DMS 273 (cell line): ENCODE measurements around the gene RFPL2.
A peak's percentile ranks its signal among the peaks of the same experiment; 100 is the strongest.

Experiments used
- DNase-seq: peaks from one replicate; lab custom pipeline; 2025; ENCODE audit not compliant: unreplicated experiment; lab: John Stamatoyannopoulos, UW

The RFPL2 gene

DNA sequence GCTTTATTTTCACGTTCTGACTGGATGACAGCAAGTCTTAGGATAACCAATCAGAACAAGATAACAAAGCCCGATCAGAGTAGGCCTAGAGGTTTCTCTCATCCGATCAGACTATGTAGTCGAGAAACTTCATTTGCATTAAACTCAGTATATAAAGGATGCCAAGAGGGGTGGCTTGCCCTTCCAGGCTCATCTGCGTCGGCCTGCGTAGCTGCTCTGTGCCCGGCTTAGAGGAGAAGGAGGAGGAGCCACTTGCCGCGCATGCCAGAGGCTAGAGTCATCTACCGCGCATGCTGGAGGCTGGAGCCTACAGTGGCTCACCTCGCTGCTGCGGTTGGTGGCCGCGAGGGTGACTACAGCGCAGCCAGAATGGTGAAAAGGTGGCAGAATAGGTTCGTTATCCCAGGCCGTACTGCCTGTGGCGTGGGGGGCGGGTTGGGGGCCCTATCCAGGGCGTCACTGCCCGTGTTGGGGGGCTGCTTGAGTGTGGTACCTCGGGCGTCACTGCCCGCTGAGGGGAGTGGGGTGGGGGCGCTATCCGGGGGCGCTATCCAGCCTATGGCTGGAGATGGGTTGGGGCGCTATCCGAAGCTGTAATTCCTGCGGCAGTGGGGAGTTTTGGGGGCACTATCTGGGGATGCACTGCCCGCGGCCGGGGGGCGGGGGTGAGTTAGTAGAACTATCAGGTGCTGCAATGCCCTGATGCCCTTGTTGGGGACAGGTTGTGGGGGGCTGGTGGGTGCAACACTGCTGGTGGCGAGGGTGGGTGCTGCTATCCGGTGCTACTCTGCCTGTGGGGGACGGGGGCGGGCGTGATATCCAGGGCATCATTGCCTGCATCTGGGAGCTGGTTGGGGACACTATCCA is at the start of gene RFPL2:
TSS of gene RFPL2 (minus strand) at position 218 of the 867 bp plus-strand sequence. CDS start 2,622 bp downstream, outside the sequence.
- DNase-seq: peak; percentile 87

DNA sequence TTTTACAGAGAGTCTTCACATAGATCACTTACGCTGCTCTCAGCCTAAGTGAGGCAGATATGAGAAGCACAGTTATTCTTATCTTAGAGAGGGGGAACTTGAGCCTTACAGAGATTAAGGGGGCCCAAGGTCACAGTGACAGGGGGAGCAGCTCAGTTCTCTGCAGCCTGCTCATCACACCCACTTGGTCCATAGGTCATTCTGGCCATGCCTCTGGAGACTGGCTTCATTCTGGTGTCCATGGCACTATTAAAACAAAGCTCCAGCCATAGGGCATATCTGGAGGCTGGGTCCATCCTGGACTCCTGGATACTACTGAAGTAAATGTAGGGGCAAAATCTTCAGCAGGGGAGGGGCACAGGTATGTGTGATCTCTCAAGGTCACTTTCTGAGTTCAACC is 44.4 kb upstream of the RFPL2 start:
- DNase-seq: no peak

DNA sequence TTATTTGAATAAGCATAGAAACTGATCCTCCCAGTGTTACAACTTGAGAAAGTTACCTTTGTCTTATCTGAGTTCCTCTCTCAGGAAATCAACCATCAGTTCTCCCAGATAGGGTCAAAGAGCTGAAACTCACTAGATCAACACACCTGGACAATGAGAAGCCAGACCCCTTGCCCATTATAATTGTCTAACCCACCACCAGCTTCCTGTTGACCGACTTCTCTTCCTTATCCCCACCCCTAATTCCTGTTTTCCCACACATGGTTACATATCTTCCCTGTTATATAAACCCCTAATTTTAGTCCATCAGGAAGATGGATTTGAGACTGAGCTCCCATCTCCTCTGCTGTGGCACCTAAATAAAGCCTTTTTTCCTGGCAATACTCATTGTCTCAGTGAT is 43.4 kb upstream of the RFPL2 start:
- no peak for DNase-seq

DNA sequence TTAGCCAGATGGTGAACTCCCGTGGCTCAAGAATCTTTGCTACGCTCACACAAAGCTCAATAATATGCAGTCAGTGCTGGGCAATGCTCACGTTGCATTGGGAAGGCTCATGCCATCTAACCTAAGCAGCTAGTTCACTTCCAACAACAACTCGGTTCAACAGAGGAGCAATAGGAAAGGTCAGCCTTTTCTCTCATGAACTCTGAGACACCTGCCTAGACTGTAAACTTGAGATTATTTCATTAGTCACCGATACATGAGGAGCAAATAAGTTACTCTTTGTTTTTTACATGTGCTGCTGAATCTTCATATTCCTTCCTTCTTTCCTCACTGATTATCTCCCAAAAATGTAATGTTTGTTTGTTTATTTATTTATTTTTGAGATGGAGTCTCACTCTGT is 41.3 kb upstream of the RFPL2 start:
- no peak for DNase-seq

DNA sequence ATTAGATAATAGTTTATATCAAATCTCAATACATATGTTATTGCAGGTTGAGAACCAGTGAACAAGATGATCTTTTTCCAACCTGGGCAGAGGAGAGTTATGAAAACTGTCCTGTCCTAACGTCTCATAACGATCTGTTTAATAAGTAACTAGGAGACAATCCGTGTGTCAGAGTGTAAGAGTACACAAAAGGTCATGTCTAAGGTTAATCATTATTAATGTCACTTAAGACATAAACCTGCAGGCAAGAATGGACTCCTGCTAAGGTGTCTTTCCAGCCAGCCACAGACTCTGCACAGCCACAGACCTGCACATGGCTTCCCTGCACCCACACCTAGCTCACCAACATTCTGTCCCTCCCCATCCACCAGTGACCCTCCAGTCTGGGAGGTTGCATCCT is 40.2 kb upstream of the RFPL2 start:
- DNase-seq: no peak

DNA sequence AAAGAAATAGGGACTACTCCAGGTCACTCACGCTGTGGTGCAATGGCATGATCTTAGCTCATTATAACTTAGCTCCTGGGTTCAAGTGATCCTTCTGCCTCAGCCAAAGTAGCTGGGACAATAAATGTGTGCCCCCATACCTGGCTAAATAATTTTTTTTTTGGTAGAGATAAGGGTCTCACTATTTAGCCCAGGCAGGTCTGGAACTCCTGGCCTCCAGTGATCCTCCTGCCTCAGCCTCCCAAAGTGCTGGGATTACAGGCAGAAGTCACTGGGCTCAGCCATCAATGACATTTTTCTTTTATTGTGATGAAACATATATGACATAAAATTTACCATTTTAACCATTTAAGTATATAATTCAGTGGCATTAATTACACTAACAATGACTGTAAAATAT is 39.7 kb upstream of the RFPL2 start:
- DNase-seq: no peak

DNA sequence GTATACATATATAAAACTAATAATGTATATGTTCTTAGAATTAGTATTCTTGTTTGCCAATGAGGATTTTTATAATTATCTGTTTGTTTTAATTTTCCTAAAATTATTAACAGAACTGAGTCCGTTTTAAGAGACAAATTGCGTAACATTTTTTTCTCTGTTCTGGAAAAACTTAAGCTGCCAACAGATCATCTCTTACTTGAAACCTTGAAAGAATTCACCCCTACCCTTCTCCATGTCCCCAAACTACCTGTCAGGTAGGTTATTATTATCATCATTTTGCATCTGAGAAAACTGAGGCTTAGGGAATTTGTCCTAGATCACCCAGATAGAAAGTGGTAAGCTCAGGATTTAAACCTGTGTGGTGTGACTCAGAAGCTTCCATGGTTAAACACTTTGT is 35.6 kb upstream of the RFPL2 start:
- DNase-seq: no peak

DNA sequence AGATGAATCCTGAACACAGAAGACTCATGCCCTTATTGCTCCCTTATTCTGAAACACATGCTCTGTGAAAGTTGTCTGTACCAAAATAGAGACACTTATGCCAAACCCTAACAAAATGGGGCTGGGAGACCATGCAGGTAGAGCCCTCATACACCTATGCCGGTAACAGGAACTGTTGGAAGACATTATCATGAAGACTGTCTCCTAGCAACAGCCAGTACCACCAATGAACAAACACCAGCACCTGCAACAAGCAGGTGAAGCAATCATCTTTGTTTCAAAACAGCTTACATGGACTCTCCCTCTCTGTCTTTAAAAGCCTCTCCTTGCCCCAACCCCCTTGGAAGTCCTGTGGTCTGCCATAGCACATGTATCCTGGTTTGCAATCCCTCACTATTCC is 33.0 kb upstream of the RFPL2 start:
- DNase-seq: no peak

DNA sequence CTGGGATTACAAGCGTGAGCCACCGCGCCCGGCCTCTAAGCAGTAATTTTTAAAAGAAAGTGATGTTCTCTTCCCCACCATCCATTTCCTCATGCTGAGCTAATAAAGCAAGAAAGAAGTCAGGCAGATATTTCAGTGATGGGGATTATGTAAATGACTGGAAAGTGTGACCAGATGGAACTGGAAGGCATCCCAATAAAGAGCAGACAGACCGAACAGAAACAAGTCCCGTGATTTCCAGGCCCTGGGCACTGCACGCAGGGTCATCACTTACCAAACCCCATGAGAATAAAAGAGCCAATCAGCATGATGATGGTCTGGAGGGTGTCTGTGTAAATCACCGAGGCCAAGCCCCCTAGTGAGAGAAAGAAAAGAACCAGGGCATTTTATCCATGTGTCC is 32.1 kb upstream of the RFPL2 start:
- DNase-seq: peak; percentile 10

DNA sequence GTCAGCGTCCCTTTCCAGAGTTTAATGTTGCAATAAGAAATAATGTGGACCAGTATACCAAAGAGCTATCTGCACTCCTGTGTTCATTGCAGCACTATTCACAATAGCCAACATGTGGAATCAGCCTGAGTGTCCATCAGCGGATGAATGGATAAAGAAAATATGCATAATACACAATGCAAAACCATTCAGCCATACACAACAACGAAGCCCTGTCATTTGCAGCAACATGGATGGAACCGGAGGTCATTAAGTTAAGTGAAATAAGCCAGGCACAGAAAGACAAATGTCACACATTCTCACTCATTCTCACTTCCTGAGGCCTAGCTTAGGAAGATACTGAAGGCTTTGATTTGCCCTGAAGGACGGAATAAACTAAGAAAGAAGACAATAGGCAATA is 28.2 kb upstream of the RFPL2 start:
- DNase-seq: no peak

DNA sequence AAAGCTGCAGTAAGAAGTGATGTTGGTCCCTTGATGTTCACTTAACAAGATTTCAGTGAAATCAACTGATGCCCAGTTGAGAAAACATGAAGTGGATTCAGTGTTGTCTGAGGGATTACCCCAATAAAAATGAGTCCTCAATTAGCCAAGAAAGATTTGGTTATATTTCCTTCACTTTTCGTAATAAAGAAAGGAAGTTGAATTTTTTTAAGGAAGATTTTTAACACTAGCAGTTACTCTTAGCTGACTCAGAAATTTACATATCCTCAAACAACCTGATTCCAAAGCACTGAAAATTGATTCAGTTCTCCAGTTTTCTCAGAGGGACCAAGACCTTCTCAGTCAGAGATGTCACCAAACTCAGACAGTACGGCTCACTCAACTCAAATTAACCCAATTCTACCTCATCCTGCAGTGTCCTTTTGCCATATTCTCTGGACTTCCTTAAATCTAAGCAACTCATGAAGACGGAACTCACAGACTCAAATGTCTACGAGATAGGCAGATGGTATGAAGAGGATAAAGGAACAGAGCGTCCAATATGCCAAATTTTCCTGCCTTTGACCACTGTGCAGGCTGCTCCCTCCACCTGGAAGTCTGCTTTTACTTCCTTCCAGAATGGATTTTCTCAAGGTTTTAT is 27.4 kb upstream of the RFPL2 start:
- DNase-seq: no peak

DNA sequence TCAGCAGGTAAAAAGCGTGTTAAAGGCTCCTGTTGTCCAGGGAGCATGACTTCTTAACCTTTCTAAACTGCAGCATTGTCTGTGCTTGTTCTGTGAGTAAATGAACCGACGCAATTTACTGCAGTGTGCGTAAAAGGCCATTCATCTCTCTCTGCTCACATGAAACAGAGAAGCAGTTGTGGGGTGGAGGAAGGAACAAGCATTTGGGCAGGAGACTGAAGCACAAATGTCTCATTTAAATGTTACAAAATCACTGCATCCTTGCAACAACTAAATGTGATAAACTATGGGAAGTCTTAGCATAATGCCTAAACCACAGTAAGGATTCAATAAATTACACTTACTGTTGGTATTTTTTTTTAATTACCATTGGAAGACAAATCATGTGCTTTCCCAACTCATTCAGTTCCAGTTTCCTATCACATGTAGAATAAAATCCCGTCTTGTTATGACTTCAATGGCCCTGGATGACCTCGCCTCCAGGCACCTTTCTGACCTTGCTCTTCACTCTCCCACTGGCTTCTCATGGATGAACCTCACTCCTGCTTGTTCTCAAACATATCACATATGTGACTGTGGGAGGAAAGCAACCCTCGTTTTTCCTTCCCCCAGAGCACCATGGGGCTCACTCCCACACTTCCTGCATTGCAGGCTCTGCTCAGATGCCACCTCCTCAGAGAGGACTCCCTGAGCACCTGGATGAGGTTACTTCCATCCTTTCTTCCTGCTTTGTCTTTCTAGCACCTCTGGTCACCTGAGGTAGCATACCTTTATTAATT is 21.6 kb upstream of the RFPL2 start:
- DNase-seq: no peak

DNA sequence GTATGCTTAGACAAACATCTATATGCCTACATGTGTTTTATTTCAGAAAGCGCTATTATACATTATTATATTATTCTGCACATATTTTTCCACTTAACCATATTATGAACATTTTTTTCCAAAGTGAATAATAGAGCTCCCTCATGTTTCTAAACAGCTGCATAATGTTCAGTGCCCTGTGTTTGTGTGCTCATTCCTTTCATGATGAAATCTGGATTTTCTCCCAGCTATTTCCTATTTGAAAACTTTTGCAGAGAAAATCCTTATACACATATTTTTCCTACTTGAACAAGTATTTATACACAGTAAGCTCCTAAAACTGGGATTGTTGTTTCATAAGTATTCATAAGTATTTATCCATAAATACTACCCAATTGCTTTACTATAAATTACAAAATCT is 18.1 kb upstream of the RFPL2 start:
- DNase-seq: no peak

DNA sequence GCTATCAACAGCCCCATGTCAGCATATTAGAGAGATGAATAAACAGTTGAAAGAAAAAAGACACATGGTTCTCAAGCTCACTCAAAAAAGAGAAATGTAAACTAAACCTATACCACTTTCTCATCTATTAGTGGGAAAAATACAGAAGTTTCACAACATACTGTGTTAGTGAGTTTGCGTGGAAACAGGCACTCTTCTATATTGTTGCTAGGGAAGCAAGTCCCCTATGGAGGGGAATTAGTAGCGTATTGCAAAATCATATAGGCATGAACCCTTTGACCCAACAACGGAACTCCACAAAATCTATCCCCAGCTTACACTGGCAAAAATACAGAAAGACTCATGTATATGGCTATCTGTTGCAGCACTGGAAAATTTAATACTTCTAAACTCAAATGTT is 14.2 kb upstream of the RFPL2 start:
- DNase-seq: no peak

DNA sequence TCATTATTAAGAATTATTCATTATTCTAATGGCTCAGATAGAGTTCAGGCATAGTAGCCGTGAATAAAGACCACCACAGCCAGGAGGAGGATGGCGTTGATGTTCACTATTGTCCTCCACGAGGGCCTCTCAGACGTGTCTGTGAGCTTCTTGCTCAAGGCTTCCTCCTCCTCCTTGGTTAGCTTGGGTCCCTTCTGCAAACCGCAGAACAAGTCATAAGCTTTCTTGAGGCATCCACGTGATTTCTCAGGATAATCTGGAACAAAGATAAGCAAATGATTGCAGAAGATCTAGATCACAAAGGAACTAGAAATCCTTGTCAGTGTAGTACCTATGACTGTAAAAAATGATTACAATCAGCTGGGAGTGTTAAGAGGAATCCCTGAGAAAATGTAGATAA is 13.6 kb upstream of the RFPL2 start:
- DNase-seq: no peak

DNA sequence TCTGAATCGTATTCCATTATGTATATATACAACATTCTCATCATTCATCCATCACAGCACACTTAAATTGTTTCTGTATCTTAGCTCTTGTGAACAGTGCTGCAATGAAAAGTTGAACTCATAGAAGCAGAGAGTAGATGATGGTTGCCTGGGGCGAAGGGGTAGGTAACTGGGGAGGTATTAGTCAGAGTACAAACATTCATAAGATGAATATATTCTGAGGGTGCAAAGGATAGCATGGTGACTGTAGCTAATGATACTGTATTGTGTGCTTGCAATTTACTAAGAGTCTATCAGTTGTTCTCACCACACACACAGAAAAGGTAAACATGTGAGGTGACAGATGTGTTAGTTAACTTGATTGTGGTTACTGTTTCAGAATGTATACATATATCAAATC is 12.6 kb upstream of the RFPL2 start:
- DNase-seq: no peak

DNA sequence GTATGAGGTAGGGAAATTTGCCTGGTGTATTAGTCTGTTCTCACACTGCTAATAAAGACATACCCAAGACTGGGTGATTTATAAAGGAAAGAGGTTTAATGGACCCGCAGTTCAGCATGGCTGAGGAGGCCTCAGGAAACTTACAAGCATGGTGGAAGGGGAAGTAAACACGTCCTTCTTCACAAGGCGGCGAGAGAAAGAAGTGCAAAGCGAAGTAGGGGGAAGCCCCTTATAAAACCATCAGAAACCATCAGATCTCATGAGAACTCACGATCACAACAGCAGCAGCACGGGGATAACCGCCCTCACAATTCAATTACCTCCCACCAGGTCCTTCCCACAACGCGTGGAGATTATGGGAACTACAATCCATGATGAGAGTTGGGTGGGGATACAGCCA is 12.0 kb upstream of the RFPL2 start:
- DNase-seq: no peak

DNA sequence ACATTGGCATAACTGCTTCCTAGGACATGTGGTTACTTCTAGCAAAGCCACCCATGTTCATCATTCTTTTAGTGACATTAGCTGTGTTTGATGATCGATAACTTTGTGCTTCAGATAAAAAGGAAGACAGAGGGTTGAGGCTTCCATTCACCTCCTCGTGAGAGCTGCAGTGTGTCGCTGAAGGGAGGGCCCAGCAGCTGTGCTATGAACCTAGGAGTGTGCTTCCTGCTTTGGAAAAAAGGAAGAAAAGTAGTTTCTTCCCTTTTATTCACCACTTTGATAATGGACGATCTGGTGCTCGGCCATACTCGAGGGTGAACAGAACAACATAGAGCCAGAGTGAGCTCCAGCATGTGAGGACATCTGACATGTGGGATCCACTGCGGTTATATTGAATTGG is 6.1 kb upstream of the RFPL2 start:
- DNase-seq: no peak

DNA sequence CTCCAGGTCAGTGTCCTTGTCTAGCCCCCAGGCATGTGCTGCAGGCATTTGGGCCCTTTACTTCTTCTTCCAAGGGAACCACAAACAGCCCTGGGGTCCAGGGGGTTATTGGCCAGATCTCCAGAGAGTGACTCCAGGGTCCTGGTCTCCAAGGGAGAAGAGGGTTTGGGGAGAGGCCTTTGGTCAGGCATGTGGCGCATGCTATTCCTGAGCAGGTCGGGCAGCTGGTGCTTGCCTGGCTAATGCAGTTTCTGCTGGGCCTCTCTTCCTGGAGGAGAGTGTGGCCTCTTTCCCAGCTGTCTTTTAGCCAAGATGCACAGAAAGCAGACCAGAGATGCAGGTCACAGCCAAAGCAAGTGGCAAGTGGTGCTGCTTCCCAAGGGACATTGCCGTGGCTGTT is 3.8 kb upstream of the RFPL2 start:
- DNase-seq: no peak

DNA sequence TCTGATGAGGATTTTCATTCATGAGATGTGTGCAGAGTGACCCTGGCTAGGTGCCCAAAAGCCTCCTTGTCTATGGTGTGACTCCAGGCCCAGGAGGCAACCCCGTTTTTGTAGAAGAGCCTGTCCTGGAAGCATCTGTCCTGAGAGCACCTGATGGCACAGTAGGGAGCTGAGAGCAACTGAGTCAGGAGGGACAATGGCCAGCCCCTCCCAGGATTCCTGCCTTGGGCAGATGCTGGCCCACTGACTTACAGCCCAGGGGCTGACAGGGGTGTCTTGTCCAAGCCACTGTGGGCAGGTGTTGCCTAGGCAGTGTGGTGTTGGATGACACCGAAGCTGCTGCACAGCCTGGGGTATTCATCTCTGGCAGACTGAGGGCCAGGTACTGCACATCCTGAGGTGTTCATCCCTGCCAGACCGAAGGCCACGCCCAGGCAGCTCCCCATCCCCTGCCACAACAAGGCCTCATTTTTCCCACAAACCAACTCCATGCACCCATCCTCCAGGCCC is 3.2 kb upstream of the RFPL2 start:
- DNase-seq: no peak
